ENCODE results near the gene SPATA31D1. TPM values are rescaled to one million over a fixed set of nuclear protein-coding genes. Genes with fewer than 3 reads are reported as not detected.
"Not testable (repeated sequence)": the region's sequence is repeated elsewhere in the genome, so short reads cannot be mapped to it uniquely, and the experiment has no call there.

SPATA31D1 gene
- not detected in 3 replicates for total RNA-seq

- not testable (repeated sequence) for H3K4me1 Mint-ChIP-seq; H3K4me3 Mint-ChIP-seq; H3K27ac Mint-ChIP-seq; DNase-seq (ENCODE audit: low spot score in 2 of 2, unreplicated experiment in 2 of 2); H3K36me3 Mint-ChIP-seq; H3K27me3 Mint-ChIP-seq (ENCODE audit: low read depth)
- peaks cover 14% of the 10 kb centered on the region for H3K9me3 Mint-ChIP-seq
Observed at GRCh38 chr9:81988472-81988871, at the start of gene SPATA31D1. TSS of gene SPATA31D1 (plus strand) at chr9:81988772. CDS start at chr9:81988819, 47 bp downstream.

GRCh38 chr9:81943393-81943792 is 45.2 kb upstream of the SPATA31D1 start, which contains the start of gene SPATA31D3:
TSS of gene SPATA31D3 (plus strand) at chr9:81943500. CDS start at chr9:81943586, 86 bp downstream.
- not testable (repeated sequence) for H3K27ac Mint-ChIP-seq; H3K4me3 Mint-ChIP-seq; DNase-seq (ENCODE audit: low spot score in 2 of 2, unreplicated experiment in 2 of 2); H3K36me3 Mint-ChIP-seq; H3K4me1 Mint-ChIP-seq; H3K9me3 Mint-ChIP-seq; H3K27me3 Mint-ChIP-seq (ENCODE audit: low read depth)

GRCh38 chr9:81948650-81949049 is 39.9 kb upstream of the SPATA31D1 start:
- not testable (repeated sequence) for H3K27me3 Mint-ChIP-seq (ENCODE audit: low read depth); H3K27ac Mint-ChIP-seq; H3K4me1 Mint-ChIP-seq; H3K4me3 Mint-ChIP-seq; H3K36me3 Mint-ChIP-seq; DNase-seq (ENCODE audit: low spot score in 2 of 2, unreplicated experiment in 2 of 2)
- peaks cover 12% of the 10 kb centered on the region for H3K9me3 Mint-ChIP-seq

GRCh38 chr9:81953096-81953495 is 35.5 kb upstream of the SPATA31D1 start:
- no peak for DNase-seq (ENCODE audit: low spot score in 2 of 2, unreplicated experiment in 2 of 2)
- Mint-ChIP-seq H3K4me3 (no peak overlapping the region), H3K9me3 (peaks cover 38% of the 10 kb centered on the region), H3K27me3 (ENCODE audit: low read depth) (peaks cover 8% of the 10 kb centered on the region), H3K27ac (no peak overlapping the region), H3K36me3 (peaks cover 12% of the 10 kb centered on the region), H3K4me1 (no peaks in the 10 kb centered on the region)
- no peak for TF ChIP-seq CTCF (IDR thresholded peaks at IDR 0.05; ENCODE audit: unreplicated experiment)

GRCh38 chr9:81955625-81956024 is 32.9 kb upstream of the SPATA31D1 start:
- Mint-ChIP-seq H3K9me3 (peaks cover 38% of the 10 kb centered on the region), H3K4me3 (no peak overlapping the region), H3K27ac (no peak overlapping the region), H3K36me3 (peaks cover 12% of the 10 kb centered on the region), H3K27me3 (ENCODE audit: low read depth) (no peaks in the 10 kb centered on the region), H3K4me1 (no peaks in the 10 kb centered on the region)
- no peak for DNase-seq (ENCODE audit: low spot score in 2 of 2, unreplicated experiment in 2 of 2)
- TF ChIP-seq CTCF (IDR thresholded peaks at IDR 0.05; ENCODE audit: unreplicated experiment) = no peak

GRCh38 chr9:81964218-81965171 is 24.1 kb upstream of the SPATA31D1 start:
- H3K4me3 Mint-ChIP-seq = no peak overlapping the region
- no peak for TF ChIP-seq CTCF (IDR thresholded peaks at IDR 0.05; ENCODE audit: unreplicated experiment)
- no peak overlapping the region for H3K27ac Mint-ChIP-seq
- peaks cover 22% of the 10 kb centered on the region for H3K9me3 Mint-ChIP-seq
- H3K27me3 Mint-ChIP-seq (ENCODE audit: low read depth) = no peaks in the 10 kb centered on the region
- DNase-seq (ENCODE audit: low spot score in 2 of 2, unreplicated experiment in 2 of 2) = no peak
- no peaks in the 10 kb centered on the region for H3K4me1 Mint-ChIP-seq
- H3K36me3 Mint-ChIP-seq = no peaks in the 10 kb centered on the region

- no peak for TF ChIP-seq CTCF (IDR thresholded peaks at IDR 0.05; ENCODE audit: unreplicated experiment)
- Mint-ChIP-seq H3K4me3 (no peak overlapping the region), H3K36me3 (no peaks in the 10 kb centered on the region), H3K9me3 (peaks cover 33% of the 10 kb centered on the region), H3K4me1 (no peaks in the 10 kb centered on the region), H3K27ac (no peak overlapping the region), H3K27me3 (ENCODE audit: low read depth) (no peaks in the 10 kb centered on the region)
- DNase-seq (ENCODE audit: low spot score in 2 of 2, unreplicated experiment in 2 of 2) = no peak
Observed at GRCh38 chr9:81968026-81968425, 20.5 kb upstream of the SPATA31D1 start.

Measured in mesothelial cell of epicardium (in vitro differentiated cells).